ENCODE data around the gene BEST1.

DNA sequence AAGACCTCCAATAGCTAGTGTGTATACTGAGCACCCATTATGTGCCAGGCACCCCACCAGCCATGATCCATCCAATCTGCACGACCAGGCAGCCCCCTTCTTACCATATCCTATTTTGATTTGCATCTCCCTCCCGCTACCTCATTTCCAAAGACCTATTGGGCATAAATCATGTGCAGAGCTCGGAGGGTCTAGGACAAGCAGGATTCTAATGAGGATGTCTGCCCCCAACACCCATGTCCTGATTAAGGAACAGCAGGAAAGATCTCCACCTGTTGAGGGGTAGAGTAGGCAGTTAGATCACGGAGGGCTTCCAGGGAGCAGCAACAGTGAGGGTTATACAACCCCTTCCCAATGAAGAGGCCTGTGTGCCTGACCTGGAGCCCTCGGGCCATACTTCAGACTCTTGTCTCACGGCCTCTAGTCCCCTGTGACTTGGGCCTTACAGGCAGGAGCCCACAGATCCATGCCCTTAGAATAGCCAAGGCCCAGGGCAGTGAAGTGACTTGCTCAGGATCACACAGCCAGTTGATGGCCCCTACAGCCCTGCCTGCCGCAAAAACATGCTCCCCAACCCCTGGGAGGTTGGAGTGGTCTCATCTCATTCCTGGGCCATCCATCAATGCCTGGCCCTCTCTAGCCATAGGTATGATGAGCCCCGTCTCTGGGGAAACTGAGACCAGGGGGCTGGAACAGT is 36.3 kb upstream of the BEST1 start:
- TF ChIP-seq, protein P1, sequence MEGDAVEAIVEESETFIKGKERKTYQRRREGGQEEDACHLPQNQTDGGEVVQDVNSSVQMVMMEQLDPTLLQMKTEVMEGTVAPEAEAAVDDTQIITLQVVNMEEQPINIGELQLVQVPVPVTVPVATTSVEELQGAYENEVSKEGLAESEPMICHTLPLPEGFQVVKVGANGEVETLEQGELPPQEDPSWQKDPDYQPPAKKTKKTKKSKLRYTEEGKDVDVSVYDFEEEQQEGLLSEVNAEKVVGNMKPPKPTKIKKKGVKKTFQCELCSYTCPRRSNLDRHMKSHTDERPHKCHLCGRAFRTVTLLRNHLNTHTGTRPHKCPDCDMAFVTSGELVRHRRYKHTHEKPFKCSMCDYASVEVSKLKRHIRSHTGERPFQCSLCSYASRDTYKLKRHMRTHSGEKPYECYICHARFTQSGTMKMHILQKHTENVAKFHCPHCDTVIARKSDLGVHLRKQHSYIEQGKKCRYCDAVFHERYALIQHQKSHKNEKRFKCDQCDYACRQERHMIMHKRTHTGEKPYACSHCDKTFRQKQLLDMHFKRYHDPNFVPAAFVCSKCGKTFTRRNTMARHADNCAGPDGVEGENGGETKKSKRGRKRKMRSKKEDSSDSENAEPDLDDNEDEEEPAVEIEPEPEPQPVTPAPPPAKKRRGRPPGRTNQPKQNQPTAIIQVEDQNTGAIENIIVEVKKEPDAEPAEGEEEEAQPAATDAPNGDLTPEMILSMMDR (IDR thresholded peaks at IDR 0.05): no peak
- TF ChIP-seq EZH2phosphoT487 (IDR thresholded peaks at IDR 0.05): no peak
- no peak for TF ChIP-seq EZH2 (IDR thresholded peaks at IDR 0.05)

Data from neural progenitor cell (in vitro differentiated cells).